HepG2 (cell line): Measurements from ENCODE around the gene BZW1. TPM values are rescaled to one million over a fixed set of nuclear protein-coding genes. Genes with fewer than 3 reads are reported as not detected.

ENCODE experiments used
- ATF1 ChIP-seq: IDR thresholded peaks from 2 replicates; pipeline ENCODE4 v1.6.1; 2016; ENCODE audit warnings: mild to moderate bottlenecking, control low read depth
- CENPX ChIP-seq: sonication (generic); formaldehyde crosslinking; IDR thresholded peaks from 2 replicates; pipeline ENCODE4 v1.9.0; 2021; ENCODE audit warnings: mild to moderate bottlenecking, missing genetic modification reagents, moderate library complexity
- MBNL3 ChIP-seq: fragments of 250-450 bp; sonication (Bioruptor Pico); conservative IDR thresholded peaks from 2 replicates; pipeline ENCODE4 v1.8.0; 2022; ENCODE audit warnings: mild to moderate bottlenecking, inconsistent platforms
- NFYC ChIP-seq: IDR thresholded peaks from 2 replicates; pipeline ENCODE4 v1.6.1; 2016; ENCODE audit warnings: missing genetic modification reagents, missing compliant biosample characterization
- POLR2G ChIP-seq: fragments of 200-400 bp; formaldehyde crosslinking; IDR thresholded peaks from 2 replicates; pipeline ENCODE4 v1.6.1; 2018; ENCODE audit warnings: mild to moderate bottlenecking, low read depth, low read length, moderate library complexity
- PRDM10 ChIP-seq: sonication (generic); formaldehyde crosslinking; IDR thresholded peaks from 2 replicates; pipeline ENCODE4 v1.4.0; 2020; ENCODE audit warnings: low read depth, missing genetic modification reagents
- RFXANK ChIP-seq: IDR thresholded peaks from 2 replicates; pipeline ENCODE4 v1.6.1; 2016
- RORA ChIP-seq: sonication (generic); formaldehyde crosslinking; IDR thresholded peaks from 2 replicates; pipeline ENCODE4 v1.5.0; 2020; ENCODE audit warnings: mild to moderate bottlenecking, missing genetic modification reagents, moderate library complexity
- SATB2 ChIP-seq: sonication (generic); formaldehyde crosslinking; IDR thresholded peaks from 2 replicates; pipeline ENCODE4 v1.5.0; 2020; ENCODE audit warnings: missing genetic modification reagents
- SNRNP70 ChIP-seq: fragments of 200-400 bp; formaldehyde crosslinking; IDR thresholded peaks from 2 replicates; pipeline ENCODE4 v1.6.1; 2017; ENCODE audit warnings: mild to moderate bottlenecking, low read depth, low read length, moderate library complexity
- SUZ12 ChIP-seq: fragments of 150-350 bp; IDR thresholded peaks from 2 replicates; pipeline ENCODE4 v1.6.1; 2014; ENCODE audit warnings: low read depth, low read length
- ZNF10 ChIP-seq: sonication (generic); formaldehyde crosslinking; IDR thresholded peaks from 2 replicates; pipeline ENCODE4 v1.4.0; 2020; ENCODE audit warnings: mild to moderate bottlenecking, low read depth, missing genetic modification reagents, borderline replicate concordance
- ZNF337 ChIP-seq: sonication (generic); formaldehyde crosslinking; IDR thresholded peaks from 2 replicates; pipeline ENCODE4 v1.5.1; 2020; ENCODE audit warnings: missing genetic modification reagents, low read depth, mild to moderate bottlenecking, borderline replicate concordance
- ZNF589 ChIP-seq: sonication (generic); formaldehyde crosslinking; conservative IDR thresholded peaks from 2 replicates; pipeline ENCODE4 v1.8.0; 2022; ENCODE audit warnings: mild to moderate bottlenecking, moderate library complexity, missing genetic modification reagents
- ZNF724P ChIP-seq: sonication (generic); formaldehyde crosslinking; IDR thresholded peaks from 2 replicates; pipeline ENCODE4 v1.8.0; 2022; ENCODE audit warnings: missing genetic modification reagents, borderline replicate concordance
- ZSCAN22 ChIP-seq: sonication (generic); formaldehyde crosslinking; IDR thresholded peaks from 2 replicates; pipeline ENCODE4 v1.4.0; 2020; ENCODE audit warnings: mild to moderate bottlenecking, missing genetic modification reagents
- ZSCAN5A ChIP-seq: sonication (generic); formaldehyde crosslinking; IDR thresholded peaks from 2 replicates; pipeline ENCODE4 v1.8.0; 2022; ENCODE audit warnings: mild to moderate bottlenecking, missing genetic modification reagents, borderline replicate concordance
- polyA plus RNA-seq, 8 experiments: library from polyadenylated mRNA; depleted of rRNA in 3 of 8; stranded (reverse) in 7 of 8; unstranded in 1 of 8; fragments of >200 nt; fragmentation: Illumina TruSeq in 4 of 8; extraction: Trizol in 4 of 8; gene quantifications; 2 replicates each; pipeline versions ENCODE4 v1.2.1 to v1.2.3, GENCODE V29; 2011 to 2016; ENCODE audit warnings: low read depth in 4 of 8, missing spikeins in 1 of 8, mixed read lengths in 1 of 8; ENCODE audit not compliant: insufficient read depth in 1 of 8
- total RNA-seq, 5 experiments: library from RNA; depleted of rRNA; stranded (reverse); fragments of >200 nt; fragmentation: Illumina TruSeq; extraction: Trizol; gene quantifications; 2 replicates each; pipeline ENCODE4 v1.2.3, GENCODE V29; 2016; ENCODE audit warnings: low read depth in 1 of 5
- TF ChIP-seq, protein P1 (sequence below): IDR thresholded peaks from 2 replicates; pipeline ENCODE4 v1.6.1; 2016; ENCODE audit warnings: mild to moderate bottlenecking
- TF ChIP-seq, protein P2 (sequence below): sonication (generic); formaldehyde crosslinking; IDR thresholded peaks from 2 replicates; pipeline ENCODE4 v1.8.0; 2023; ENCODE audit warnings: mild to moderate bottlenecking, missing genetic modification reagents

BZW1 gene
- total and polyA plus RNA-seq, 2 of the 13 experiments (the other 11 are each of a cell fraction or from before 2014, with no cell fraction given): 106 to 384 TPM

GRCh38 chr2:200864176-200865034, 52.7 kb downstream of the BZW1 start, which contains the start of gene CLK1 (continued):
- TF ChIP-seq, protein P1, sequence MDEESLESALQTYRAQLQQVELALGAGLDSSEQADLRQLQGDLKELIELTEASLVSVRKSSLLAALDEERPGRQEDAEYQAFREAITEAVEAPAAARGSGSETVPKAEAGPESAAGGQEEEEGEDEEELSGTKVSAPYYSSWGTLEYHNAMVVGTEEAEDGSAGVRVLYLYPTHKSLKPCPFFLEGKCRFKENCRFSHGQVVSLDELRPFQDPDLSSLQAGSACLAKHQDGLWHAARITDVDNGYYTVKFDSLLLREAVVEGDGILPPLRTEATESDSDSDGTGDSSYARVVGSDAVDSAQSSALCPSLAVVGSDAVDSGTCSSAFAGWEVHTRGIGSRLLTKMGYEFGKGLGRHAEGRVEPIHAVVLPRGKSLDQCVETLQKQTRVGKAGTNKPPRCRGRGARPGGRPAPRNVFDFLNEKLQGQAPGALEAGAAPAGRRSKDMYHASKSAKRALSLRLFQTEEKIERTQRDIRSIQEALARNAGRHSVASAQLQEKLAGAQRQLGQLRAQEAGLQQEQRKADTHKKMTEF: peak; percentile 99
- no peak for TF ChIP-seq MBNL3 (CRISPR knock-in tag)
- peak; percentile 58; the same call in 1 of the 2 replicates for TF ChIP-seq NFYC
- peak; percentile 99 for TF ChIP-seq POLR2G
- TF ChIP-seq ZNF337 (CRISPR knock-in tag): peak; percentile 90
- TF ChIP-seq ATF1 (CRISPR knock-in tag): peak; percentile 91
- TF ChIP-seq, protein P2, sequence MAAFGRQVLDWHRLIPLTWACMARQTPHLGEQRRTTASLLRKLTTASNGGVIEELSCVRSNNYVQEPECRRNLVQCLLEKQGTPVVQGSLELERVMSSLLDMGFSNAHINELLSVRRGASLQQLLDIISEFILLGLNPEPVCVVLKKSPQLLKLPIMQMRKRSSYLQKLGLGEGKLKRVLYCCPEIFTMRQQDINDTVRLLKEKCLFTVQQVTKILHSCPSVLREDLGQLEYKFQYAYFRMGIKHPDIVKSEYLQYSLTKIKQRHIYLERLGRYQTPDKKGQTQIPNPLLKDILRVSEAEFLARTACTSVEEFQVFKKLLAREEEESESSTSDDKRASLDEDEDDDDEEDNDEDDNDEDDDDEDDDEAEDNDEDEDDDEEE: peak; percentile 99
- TF ChIP-seq ZNF10 (CRISPR knock-in tag): no peak
- TF ChIP-seq ZNF724P (CRISPR knock-in tag): peak; percentile 99
- peak; percentile 42; the same call in 1 of the 2 replicates for TF ChIP-seq ZSCAN22 (CRISPR knock-in tag)
- no peak for TF ChIP-seq SUZ12
- peak; percentile 94 for TF ChIP-seq SATB2 (CRISPR knock-in tag)
- TF ChIP-seq RORA (CRISPR knock-in tag): no peak; the same call in 1 of the 2 replicates
- TF ChIP-seq RFXANK (CRISPR knock-in tag): peak; percentile 84; the same call in 1 of the 2 replicates
- no peak for TF ChIP-seq CENPX (CRISPR knock-in tag)
- TF ChIP-seq PRDM10: 0 out of 2 replicates have a peak, but pooled peaks have one; percentile 61
- TF ChIP-seq ZNF589: peak; percentile 98
- TF ChIP-seq SNRNP70: no peak
- peak; percentile 60; the same call in 1 of the 2 replicates for TF ChIP-seq ZSCAN5A (CRISPR knock-in tag)
